ENCODE data around the gene COL28A1. TPM values are rescaled to one million over a fixed set of nuclear protein-coding genes. Genes with fewer than 3 reads are reported as not detected.

Gene COL28A1
- polyA plus RNA-seq, 1 donor (not counting 4 experiments of a cell fraction or from before 2014, with no cell fraction given): 0.13 TPM

- peaks cover 0 to 1% of the 10 kb centered on the region in 2 experiments for H3K36me3 ChIP-seq (ENCODE audit: control insufficient read depth in 2 of 2, extremely low read depth in 1 of 2, insufficient read depth in 2 of 2, low read length in 2 of 2)
- no peak overlapping the region for H2AFZ ChIP-seq (ENCODE audit: control insufficient read depth, low read length)
- H3K4me1 ChIP-seq (ENCODE audit: control insufficient read depth, extremely low read depth, insufficient read depth, low read length): peaks cover 6% of the 10 kb centered on the region
- no peaks in the 10 kb centered on the region for H3K9me3 ChIP-seq (ENCODE audit: control insufficient read depth, low read depth, low read length)
- no peaks in the 10 kb centered on the region for H3K79me2 ChIP-seq (ENCODE audit: control insufficient read depth, insufficient read depth, low read length)
- no peak overlapping the region for H3K27ac ChIP-seq (ENCODE audit: control insufficient read depth, insufficient read depth, low read length)
- no peaks in the 10 kb centered on the region for H3K27me3 ChIP-seq (ENCODE audit: control insufficient read depth, extremely low read depth, insufficient read depth, low read length)
- H4K20me1 ChIP-seq (ENCODE audit: control insufficient read depth, extremely low read depth, insufficient read depth, low read length): no peaks in the 10 kb centered on the region
- H3K4me2 ChIP-seq (ENCODE audit: control insufficient read depth, extremely low read depth, insufficient read depth, low read depth, low read length): no peak overlapping the region
- no peak for FAIRE-seq
- no peak overlapping the region for H3K9ac ChIP-seq (ENCODE audit: control insufficient read depth, extremely low read depth, insufficient read depth, low read length)
- no peak overlapping the region for H3K4me3 ChIP-seq (ENCODE audit: control insufficient read depth in 2 of 3, extremely low read depth in 1 of 3, insufficient read depth in 2 of 3, low read depth in 1 of 3, low read length in 3 of 3)
- dilution Hi-C loops (cut with MboI; ENCODE audit: extremely low pct_ligation_motif_present, low sequenced_read_pairs): no loop called here
- no peak for TF ChIP-seq CTCF (optimal IDR thresholded peaks at IDR 0.05 in 1 of 3, IDR thresholded peaks at IDR 0.05 in 1 of 3, conservative IDR thresholded peaks at IDR 0.05 in 1 of 3; ENCODE audit: extremely low read depth in 1 of 3, insufficient read depth in 2 of 3, low read length in 3 of 3)
- no peak for TF ChIP-seq EZH2 (IDR thresholded peaks at IDR 0.05; ENCODE audit: low read length)
- no peaks in the 10 kb centered on the region for H3K9me1 ChIP-seq (ENCODE audit: control insufficient read depth, extremely low read depth, insufficient read depth, low read length)
- DNase-seq (ENCODE audit: low read depth, low spot score): no peak
These were observed 18.4 kb upstream of the COL28A1 start for GRCh38 chr7:7554021-7554432.

- no peak for DNase-seq (ENCODE audit: low read depth, low spot score)
- no peak overlapping the region for H3K27ac ChIP-seq (ENCODE audit: control insufficient read depth, insufficient read depth, low read length)
These were observed 17.7 kb upstream of the COL28A1 start for GRCh38 chr7:7553386-7553785.

More at GRCh38 chr7:7553386-7553785, 17.7 kb upstream of the COL28A1 start:
- dilution Hi-C loops (cut with MboI; ENCODE audit: extremely low pct_ligation_motif_present, low sequenced_read_pairs): no loop called here
- Histone ChIP-seq H3K4me2 (ENCODE audit: control insufficient read depth, extremely low read depth, insufficient read depth, low read depth, low read length) (no peak overlapping the region), H3K9me1 (ENCODE audit: control insufficient read depth, extremely low read depth, insufficient read depth, low read length) (no peaks in the 10 kb centered on the region), H3K4me1 (ENCODE audit: control insufficient read depth, extremely low read depth, insufficient read depth, low read length) (peaks cover 6% of the 10 kb centered on the region), H3K9ac (ENCODE audit: control insufficient read depth, extremely low read depth, insufficient read depth, low read length) (no peak overlapping the region), H3K36me3 (ENCODE audit: control insufficient read depth in 2 of 2, extremely low read depth in 1 of 2, insufficient read depth in 2 of 2, low read length in 2 of 2) (peaks cover 0 to 1% of the 10 kb centered on the region in 2 experiments), H3K79me2 (ENCODE audit: control insufficient read depth, insufficient read depth, low read length) (no peaks in the 10 kb centered on the region), H2AFZ (ENCODE audit: control insufficient read depth, low read length) (no peak overlapping the region), H3K27me3 (ENCODE audit: control insufficient read depth, extremely low read depth, insufficient read depth, low read length) (no peaks in the 10 kb centered on the region), H3K9me3 (ENCODE audit: control insufficient read depth, low read depth, low read length) (no peaks in the 10 kb centered on the region), H3K4me3 (ENCODE audit: control insufficient read depth in 2 of 3, extremely low read depth in 1 of 3, insufficient read depth in 2 of 3, low read depth in 1 of 3, low read length in 3 of 3) (no peak overlapping the region), H4K20me1 (ENCODE audit: control insufficient read depth, extremely low read depth, insufficient read depth, low read length) (no peaks in the 10 kb centered on the region)
- FAIRE-seq: no peak
- TF ChIP-seq EZH2 (IDR thresholded peaks at IDR 0.05; ENCODE audit: low read length): no peak
- TF ChIP-seq CTCF (optimal IDR thresholded peaks at IDR 0.05 in 1 of 3, IDR thresholded peaks at IDR 0.05 in 1 of 3, conservative IDR thresholded peaks at IDR 0.05 in 1 of 3; ENCODE audit: extremely low read depth in 1 of 3, insufficient read depth in 2 of 3, low read length in 3 of 3): no peak
